Amygdala (tissue), 56 donors: ENCODE data around the gene CD82.

Source experiments
- DNase-seq, 56 donors: peaks; one replicate each; lab custom pipeline; 2025; lab: John Stamatoyannopoulos, UW

Gene CD82

GRCh38 chr11:44565211-44565952, at the start of gene CD82:
CD82 (plus strand) TSS chr11:44565663; CDS start chr11:44594663, 29,000 bp downstream.
- DNase-seq: peak; percentile 76 to 100 (median 99)

- DNase-seq: no peak
Observed at GRCh38 chr11:44516688-44517507, 48.6 kb upstream of the CD82 start.

- DNase-seq: no peak
Observed at GRCh38 chr11:44517541-44517940, 47.9 kb upstream of the CD82 start.

GRCh38 chr11:44518968-44519550, 46.4 kb upstream of the CD82 start:
- no peak for DNase-seq

- DNase-seq: no peak
Observed at GRCh38 chr11:44519989-44520737, 45.3 kb upstream of the CD82 start.

GRCh38 chr11:44521148-44521547, 44.3 kb upstream of the CD82 start:
- no peak for DNase-seq

GRCh38 chr11:44522294-44522693, 43.2 kb upstream of the CD82 start:
- DNase-seq: no peak

- no peak for DNase-seq
Observed at GRCh38 chr11:44524346-44524745, 41.1 kb upstream of the CD82 start.

- DNase-seq: no peak
Observed at GRCh38 chr11:44524751-44525201, 40.7 kb upstream of the CD82 start.

- no peak for DNase-seq
Observed at GRCh38 chr11:44525473-44526252, 39.8 kb upstream of the CD82 start.

GRCh38 chr11:44526438-44526837, 39.0 kb upstream of the CD82 start:
- DNase-seq: no peak

GRCh38 chr11:44527476-44527875, 38.0 kb upstream of the CD82 start:
- no peak for DNase-seq

- DNase-seq: no peak
Observed at GRCh38 chr11:44528103-44528502, 37.4 kb upstream of the CD82 start.

GRCh38 chr11:44528581-44528980, 36.9 kb upstream of the CD82 start:
- no peak for DNase-seq

- DNase-seq: no peak
Observed at GRCh38 chr11:44529895-44530412, 35.5 kb upstream of the CD82 start.

- DNase-seq: no peak
Observed at GRCh38 chr11:44530413-44531115, 34.9 kb upstream of the CD82 start.

- peak in 1 of 56 donors; percentile 9 for DNase-seq
Observed at GRCh38 chr11:44531116-44531504, 34.4 kb upstream of the CD82 start.

GRCh38 chr11:44531636-44532035, 33.8 kb upstream of the CD82 start:
- DNase-seq: no peak

- no peak for DNase-seq
Observed at GRCh38 chr11:44532809-44533208, 32.7 kb upstream of the CD82 start.
